Stomach smooth muscle (tissue), 2 donors: ENCODE measurements around the gene SPIC.

Experiments used
- H3K27ac ChIP-seq: one replicate; pipeline ENCODE4 v1.7.0; 2013; ENCODE audit warnings: mild to moderate bottlenecking, low read length, inconsistent platforms
- H3K27me3 ChIP-seq, 2 donors: one replicate each; pipeline ENCODE4 v1.7.0; 2013; ENCODE audit warnings: low read length in 2 of 2; ENCODE audit not compliant: insufficient read depth in 2 of 2, control insufficient read depth in 1 of 2
- H3K36me3 ChIP-seq, 2 donors: one replicate each; pipeline ENCODE4 v1.7.0; 2013; ENCODE audit warnings: low read length in 2 of 2; ENCODE audit not compliant: control insufficient read depth in 2 of 2, insufficient read depth in 2 of 2
- H3K4me1 ChIP-seq: one replicate; pipeline ENCODE4 v1.7.0; 2013; ENCODE audit warnings: low read length; ENCODE audit not compliant: control insufficient read depth, insufficient read depth
- H3K4me3 ChIP-seq, 2 donors: one replicate each; pipeline ENCODE4 v1.7.0; 2013; ENCODE audit warnings: low read length in 2 of 2
- H3K9ac ChIP-seq, 2 donors: one replicate each; pipeline ENCODE4 v1.7.0; 2013; ENCODE audit warnings: low read length in 2 of 2, mild to moderate bottlenecking in 1 of 2
- H3K9me3 ChIP-seq, 2 donors: one replicate each; pipeline ENCODE4 v1.7.0; 2013; ENCODE audit warnings: low read length in 2 of 2; ENCODE audit not compliant: control insufficient read depth in 2 of 2
- donor health status: healthy.
- donor health status: Pancreatic carcinoma.

The SPIC gene

GRCh38 chr12:101474248-101474647 is 888 bp upstream of the SPIC start:
- no peaks in the 10 kb centered on the region for H3K4me1 ChIP-seq
- H3K9ac ChIP-seq: no peak overlapping the region
- H3K27ac ChIP-seq: no peak overlapping the region
- no peaks in the 10 kb centered on the region for H3K9me3 ChIP-seq
- no peaks in the 10 kb centered on the region for H3K36me3 ChIP-seq
- no peaks in the 10 kb centered on the region for H3K27me3 ChIP-seq
- no peak overlapping the region for H3K4me3 ChIP-seq

- H3K36me3 ChIP-seq: no peaks in the 10 kb centered on the region
- H3K9me3 ChIP-seq: no peaks in the 10 kb centered on the region
- no peaks in the 10 kb centered on the region for H3K4me1 ChIP-seq
- H3K27ac ChIP-seq: no peak overlapping the region
- no peaks in the 10 kb centered on the region for H3K27me3 ChIP-seq
- H3K9ac ChIP-seq: no peak overlapping the region
- H3K4me3 ChIP-seq: no peak overlapping the region
These were observed 692 bp downstream of the SPIC start for GRCh38 chr12:101475751-101476305.

GRCh38 chr12:101480849-101481248 is 5.7 kb downstream of the SPIC start:
- H3K4me3 ChIP-seq: no peak overlapping the region
- H3K4me1 ChIP-seq: no peaks in the 10 kb centered on the region
- H3K9ac ChIP-seq: no peak overlapping the region
- no peaks in the 10 kb centered on the region for H3K9me3 ChIP-seq
- no peaks in the 10 kb centered on the region for H3K36me3 ChIP-seq
- H3K27ac ChIP-seq: no peak overlapping the region
- no peaks in the 10 kb centered on the region for H3K27me3 ChIP-seq

GRCh38 chr12:101485021-101485420 is 9.9 kb downstream of the SPIC start:
- Histone ChIP-seq H3K27ac (no peak overlapping the region), H3K36me3 (no peaks in the 10 kb centered on the region), H3K9ac (no peak overlapping the region), H3K27me3 (no peaks in the 10 kb centered on the region), H3K9me3 (no peaks in the 10 kb centered on the region), H3K4me1 (no peaks in the 10 kb centered on the region), H3K4me3 (no peak overlapping the region)

GRCh38 chr12:101488469-101488868 is 13.3 kb downstream of the SPIC start:
- no peak overlapping the region for H3K9ac ChIP-seq
- no peaks in the 10 kb centered on the region for H3K4me1 ChIP-seq
- H3K9me3 ChIP-seq: no peaks in the 10 kb centered on the region
- H3K27ac ChIP-seq: no peak overlapping the region
- H3K4me3 ChIP-seq: no peak overlapping the region
- no peaks in the 10 kb centered on the region for H3K27me3 ChIP-seq
- no peaks in the 10 kb centered on the region for H3K36me3 ChIP-seq

- Histone ChIP-seq H3K36me3 (no peaks in the 10 kb centered on the region), H3K9ac (no peak overlapping the region), H3K4me3 (no peak overlapping the region), H3K9me3 (no peaks in the 10 kb centered on the region), H3K27me3 (no peaks in the 10 kb centered on the region), H3K4me1 (no peaks in the 10 kb centered on the region), H3K27ac (no peak overlapping the region)
These were observed 15.3 kb downstream of the SPIC start for GRCh38 chr12:101490286-101490920.

GRCh38 chr12:101491329-101491728 is 16.2 kb downstream of the SPIC start:
- Histone ChIP-seq H3K27me3 (no peaks in the 10 kb centered on the region), H3K4me1 (no peaks in the 10 kb centered on the region), H3K9ac (no peak overlapping the region), H3K36me3 (no peaks in the 10 kb centered on the region), H3K9me3 (no peaks in the 10 kb centered on the region), H3K4me3 (no peak overlapping the region), H3K27ac (no peak overlapping the region)

GRCh38 chr12:101493556-101493955 is 18.4 kb downstream of the SPIC start:
- Histone ChIP-seq H3K36me3 (no peaks in the 10 kb centered on the region), H3K27ac (no peak overlapping the region), H3K4me1 (no peaks in the 10 kb centered on the region), H3K9me3 (no peaks in the 10 kb centered on the region), H3K9ac (no peak overlapping the region), H3K4me3 (no peak overlapping the region), H3K27me3 (no peaks in the 10 kb centered on the region)

GRCh38 chr12:101498252-101498651 is 23.1 kb downstream of the SPIC start:
- no peaks in the 10 kb centered on the region for H3K36me3 ChIP-seq
- no peaks in the 10 kb centered on the region for H3K27me3 ChIP-seq
- no peak overlapping the region for H3K4me3 ChIP-seq
- no peaks in the 10 kb centered on the region for H3K4me1 ChIP-seq
- H3K9me3 ChIP-seq: no peaks in the 10 kb centered on the region
- no peak overlapping the region for H3K9ac ChIP-seq
- H3K27ac ChIP-seq: no peak overlapping the region

GRCh38 chr12:101501410-101501995 is 26.4 kb downstream of the SPIC start:
- H3K9me3 ChIP-seq: no peaks in the 10 kb centered on the region
- no peaks in the 10 kb centered on the region for H3K4me1 ChIP-seq
- no peaks in the 10 kb centered on the region for H3K27me3 ChIP-seq
- no peak overlapping the region for H3K4me3 ChIP-seq
- H3K27ac ChIP-seq: no peak overlapping the region
- no peak overlapping the region for H3K9ac ChIP-seq
- no peaks in the 10 kb centered on the region for H3K36me3 ChIP-seq

GRCh38 chr12:101521136-101521535 is 46.0 kb downstream of the SPIC start:
- no peak overlapping the region for H3K27ac ChIP-seq
- no peak overlapping the region for H3K4me3 ChIP-seq
- H3K27me3 ChIP-seq: no peaks in the 10 kb centered on the region
- no peaks in the 10 kb centered on the region for H3K36me3 ChIP-seq
- peaks cover 0 to 2% of the 10 kb centered on the region in 2 donors for H3K9me3 ChIP-seq
- H3K4me1 ChIP-seq: no peaks in the 10 kb centered on the region
- no peak overlapping the region for H3K9ac ChIP-seq
